RWPE2 (cell line): ENCODE results near the gene HIBCH.
"Not testable (repeated sequence)": the region's sequence is repeated elsewhere in the genome, so short reads cannot be mapped to it uniquely, and the experiment has no call there.

Experiments
- ATAC-seq: fragments of 200-7000 bp; cut with Tn5 transposase; 3 replicates; pipeline ENCODE4 v1.9.1; 2021; ENCODE audit warnings: low read depth
- DNase-seq: peaks from one replicate; pipeline ENCODE4 v3.0.0-alpha.2; 2020; ENCODE audit warnings: low spot score
- H3K27ac ChIP-seq: fragments of 450-650 bp; 2 replicates; pipeline ENCODE4 v1.5.1; 2017; ENCODE audit warnings: mild to moderate bottlenecking; ENCODE audit not compliant: poor library complexity, severe bottlenecking
- H3K27me3 ChIP-seq: fragments of 250-450 bp; sonication (Bioruptor Pico); 2 replicates; pipeline ENCODE4 v1.5.1; 2021; ENCODE audit warnings: mild to moderate bottlenecking, moderate library complexity; ENCODE audit not compliant: insufficient read depth, poor library complexity, severe bottlenecking
- H3K36me3 ChIP-seq: fragments of 250-450 bp; sonication (Bioruptor Pico); 2 replicates; pipeline ENCODE4 v1.5.1; 2020; ENCODE audit warnings: low read depth, mild to moderate bottlenecking, moderate library complexity
- H3K4me1 ChIP-seq: fragments of 250-450 bp; sonication (Bioruptor Pico); 2 replicates; pipeline ENCODE4 v1.5.1; 2021; ENCODE audit warnings: mild to moderate bottlenecking, moderate library complexity; ENCODE audit not compliant: insufficient read depth, poor library complexity, severe bottlenecking
- H3K4me3 ChIP-seq: fragments of 250-450 bp; sonication (Bioruptor Pico); 2 replicates; pipeline ENCODE4 v1.5.1; 2021; ENCODE audit warnings: mild to moderate bottlenecking, moderate library complexity; ENCODE audit not compliant: severe bottlenecking
- H3K9me3 ChIP-seq: fragments of 250-450 bp; sonication (Bioruptor Pico); 2 replicates; pipeline ENCODE4 v1.5.1; 2021; ENCODE audit warnings: mild to moderate bottlenecking, moderate library complexity; ENCODE audit not compliant: severe bottlenecking
- TF ChIP-seq, protein P1 (sequence below): fragments of 450-650 bp; IDR thresholded peaks from one replicate; pipeline ENCODE4 v1.5.1; 2017; ENCODE audit warnings: mild to moderate bottlenecking, moderate library complexity; ENCODE audit not compliant: poor library complexity, severe bottlenecking

HIBCH gene

DNA sequence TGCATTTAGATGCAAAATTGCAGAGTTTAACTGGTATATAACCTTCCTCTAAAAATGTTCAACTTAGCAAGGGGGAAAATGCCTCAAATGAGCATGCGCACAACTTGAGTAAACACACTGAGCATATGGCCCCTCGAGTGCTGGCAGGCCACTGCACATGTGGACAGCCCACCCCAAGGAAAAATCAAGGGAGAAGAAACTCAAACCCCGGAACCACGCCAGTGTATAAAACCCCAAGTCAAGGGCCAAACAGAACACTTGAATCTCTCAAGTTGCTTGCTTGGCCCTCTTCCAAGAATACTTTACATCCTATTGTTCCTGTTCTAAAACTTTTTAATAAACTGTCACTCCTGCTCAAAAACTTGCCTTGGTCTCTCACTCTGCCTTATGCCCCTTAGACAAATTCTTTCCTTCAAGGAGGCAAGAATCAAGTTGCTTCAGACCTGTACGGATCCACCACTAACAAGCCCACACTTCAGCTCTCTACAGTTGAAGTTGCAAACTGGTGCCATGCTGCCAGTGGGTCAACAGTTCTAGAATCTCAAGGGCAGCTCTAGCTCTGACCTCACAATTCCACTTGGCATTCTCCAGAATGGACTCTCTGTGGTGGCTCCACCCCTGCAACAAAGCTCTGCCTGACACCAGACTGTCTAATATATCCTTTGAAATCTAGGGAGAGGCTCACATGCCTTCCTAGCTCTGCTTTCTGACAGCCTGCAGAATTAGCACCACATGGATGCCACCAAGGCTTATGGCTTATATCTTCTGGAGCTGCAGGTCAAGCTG, 38.9 kb downstream of the HIBCH start:
- peak overlapping the region; percentile 69 for H3K27ac ChIP-seq
- TF ChIP-seq, protein P1, sequence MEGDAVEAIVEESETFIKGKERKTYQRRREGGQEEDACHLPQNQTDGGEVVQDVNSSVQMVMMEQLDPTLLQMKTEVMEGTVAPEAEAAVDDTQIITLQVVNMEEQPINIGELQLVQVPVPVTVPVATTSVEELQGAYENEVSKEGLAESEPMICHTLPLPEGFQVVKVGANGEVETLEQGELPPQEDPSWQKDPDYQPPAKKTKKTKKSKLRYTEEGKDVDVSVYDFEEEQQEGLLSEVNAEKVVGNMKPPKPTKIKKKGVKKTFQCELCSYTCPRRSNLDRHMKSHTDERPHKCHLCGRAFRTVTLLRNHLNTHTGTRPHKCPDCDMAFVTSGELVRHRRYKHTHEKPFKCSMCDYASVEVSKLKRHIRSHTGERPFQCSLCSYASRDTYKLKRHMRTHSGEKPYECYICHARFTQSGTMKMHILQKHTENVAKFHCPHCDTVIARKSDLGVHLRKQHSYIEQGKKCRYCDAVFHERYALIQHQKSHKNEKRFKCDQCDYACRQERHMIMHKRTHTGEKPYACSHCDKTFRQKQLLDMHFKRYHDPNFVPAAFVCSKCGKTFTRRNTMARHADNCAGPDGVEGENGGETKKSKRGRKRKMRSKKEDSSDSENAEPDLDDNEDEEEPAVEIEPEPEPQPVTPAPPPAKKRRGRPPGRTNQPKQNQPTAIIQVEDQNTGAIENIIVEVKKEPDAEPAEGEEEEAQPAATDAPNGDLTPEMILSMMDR, result no peak
- no peaks in the 10 kb centered on the region for H3K27me3 ChIP-seq
- H3K4me3 ChIP-seq, result no peak overlapping the region
- peaks cover 30% of the 10 kb centered on the region for H3K4me1 ChIP-seq
- H3K9me3 ChIP-seq, result no peaks in the 10 kb centered on the region
- no peak for ATAC-seq
- no peak for DNase-seq
- peaks cover 17% of the 10 kb centered on the region for H3K36me3 ChIP-seq

DNA sequence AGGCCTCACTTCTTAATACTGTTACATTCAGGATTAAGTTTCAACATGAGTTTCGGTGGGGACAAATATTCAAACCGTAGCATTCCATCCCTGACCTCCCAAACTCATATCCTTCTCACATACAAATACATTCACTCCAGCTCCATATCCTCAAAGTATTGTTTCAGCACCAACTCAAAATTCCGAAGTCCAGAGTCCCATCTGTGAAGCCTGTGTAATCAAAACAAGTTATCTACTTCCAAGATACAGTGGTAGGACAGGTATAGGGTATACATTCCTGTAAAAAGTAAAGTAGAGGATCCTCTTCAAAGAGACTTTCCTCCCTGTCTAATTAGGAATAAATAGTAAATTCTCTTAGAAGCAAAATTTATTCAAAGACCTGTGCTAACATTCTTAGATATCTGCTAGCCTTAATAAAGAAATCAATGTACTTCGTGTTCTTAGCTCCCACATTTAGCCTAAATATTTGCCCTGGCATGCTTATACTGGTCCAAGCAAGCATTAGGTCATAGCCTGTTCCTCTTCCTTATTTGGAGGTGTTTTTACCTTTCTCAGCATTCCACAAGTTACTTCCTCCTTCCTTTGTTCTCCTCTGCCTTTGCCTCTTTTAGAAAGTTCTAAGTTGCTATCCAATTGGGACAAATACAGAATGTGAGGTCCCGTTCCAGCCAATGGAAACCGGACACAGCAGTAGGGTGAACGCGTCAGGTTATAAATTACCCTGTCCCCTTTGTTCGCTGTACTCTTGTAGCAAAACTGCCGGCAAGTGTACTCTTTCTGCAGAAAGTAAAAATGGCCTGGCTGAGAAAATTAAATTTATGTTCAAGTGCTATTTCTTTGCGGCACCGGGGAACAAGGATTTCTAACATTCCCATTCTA, 40.1 kb downstream of the HIBCH start:
- H3K36me3 ChIP-seq, result peaks cover 17% of the 10 kb centered on the region
- H3K9me3 ChIP-seq, H3K4me3 ChIP-seq, DNase-seq, H3K27me3 ChIP-seq: not testable (repeated sequence)
- peaks cover 30% of the 10 kb centered on the region for H3K4me1 ChIP-seq
- peak; percentile 62; the same call in 1 of the 3 replicates for ATAC-seq
- peak overlapping the region; percentile 69 for H3K27ac ChIP-seq

DNA sequence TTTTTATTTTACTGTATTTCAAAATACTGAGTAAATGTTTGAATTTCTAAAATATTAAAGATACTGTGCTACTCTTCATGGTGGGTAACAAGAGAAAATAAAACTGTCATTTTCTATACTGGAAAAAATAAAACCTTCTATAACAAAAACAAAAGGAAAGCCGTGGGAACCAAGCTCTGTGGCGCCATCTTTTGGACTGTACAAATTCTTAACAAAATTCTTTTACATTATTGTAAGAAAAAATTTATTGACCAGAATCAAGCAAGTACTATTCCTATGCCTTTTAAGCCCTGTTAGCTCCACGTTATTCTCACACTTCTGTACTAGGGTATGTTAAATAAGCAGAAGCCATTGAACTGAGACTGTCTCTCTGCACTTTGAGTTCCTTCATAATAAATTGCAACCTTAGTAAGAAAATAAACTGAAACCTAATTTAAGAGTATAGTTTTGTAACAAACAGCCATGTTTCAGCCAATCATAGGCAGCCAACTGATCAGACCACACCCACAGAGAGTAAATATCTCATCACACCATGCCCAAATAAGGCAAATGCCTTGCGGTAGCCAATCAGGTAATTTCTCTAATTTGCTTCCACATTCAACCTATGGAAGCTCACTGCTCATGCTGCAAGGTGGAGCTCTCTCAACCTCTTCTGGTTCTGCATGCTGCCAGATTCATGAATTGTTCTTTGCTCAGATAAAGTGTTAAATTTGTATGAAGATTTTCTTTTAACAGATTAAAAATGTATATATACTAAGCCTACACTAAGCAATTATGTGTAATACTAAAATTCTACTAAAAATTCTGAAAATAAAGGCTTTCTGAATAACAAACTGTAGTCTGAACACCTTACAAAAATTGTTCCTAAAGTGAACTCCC, 42.2 kb downstream of the HIBCH start:
- DNase-seq (no peak), ATAC-seq (peak; percentile 45; the same call in 2 of the 3 replicates)
- H3K27me3 ChIP-seq, result no peaks in the 10 kb centered on the region
- H3K4me3 ChIP-seq, result no peak overlapping the region
- H3K4me1 ChIP-seq, result peaks cover 18% of the 10 kb centered on the region
- peaks cover 7% of the 10 kb centered on the region for H3K36me3 ChIP-seq
- H3K27ac ChIP-seq, result no peak overlapping the region
- TF ChIP-seq, protein P1, result peak; percentile 66
- H3K9me3 ChIP-seq, result no peaks in the 10 kb centered on the region

DNA sequence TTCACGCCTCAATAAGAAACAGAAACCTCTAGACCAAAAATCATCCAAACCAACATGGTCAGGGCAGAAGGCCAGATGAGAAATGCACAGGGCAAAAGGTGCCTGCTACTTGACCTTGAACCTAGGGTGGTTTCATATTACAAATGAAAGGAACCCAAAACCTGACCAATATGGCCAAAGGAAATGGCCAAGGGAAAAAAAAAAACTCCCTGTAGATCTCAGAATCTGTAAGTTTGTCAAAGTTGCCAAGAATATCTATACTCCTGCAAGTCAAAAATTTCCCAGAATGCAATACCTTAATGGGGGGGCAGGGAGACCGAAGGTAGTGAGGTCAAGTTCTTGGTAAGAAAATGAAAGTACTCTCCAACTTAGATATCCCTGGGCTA, 47.2 kb downstream of the HIBCH start:
- peaks cover 7% of the 10 kb centered on the region for H3K4me1 ChIP-seq
- TF ChIP-seq, protein P1, result no peak
- no peaks in the 10 kb centered on the region for H3K27me3 ChIP-seq
- DNase-seq (no peak), ATAC-seq (no peak)
- no peak overlapping the region for H3K4me3 ChIP-seq
- no peaks in the 10 kb centered on the region for H3K9me3 ChIP-seq
- no peak overlapping the region for H3K27ac ChIP-seq
- H3K36me3 ChIP-seq, result no peaks in the 10 kb centered on the region
